Epithelial cell of proximal tubule (primary cell): Measurements from ENCODE around the gene YPEL3. TPM values are rescaled to one million over a fixed set of nuclear protein-coding genes. Genes with fewer than 3 reads are reported as not detected.

Experiments
- DNase-seq: peaks from one replicate; pipeline ENCODE4 v3.0.0-alpha.2; 2011; ENCODE audit warnings: low read depth
- H3K4me3 ChIP-seq: 2 replicates; pipeline ENCODE4 v1.5.1; 2011; ENCODE audit warnings: low read depth, mild to moderate bottlenecking, low read length
- total RNA-seq: library from RNA; depleted of rRNA; stranded (reverse); fragments of >200 nt; gene quantifications from 2 replicates; pipeline ENCODE4 v1.2.3, GENCODE V29; 2015
- TF ChIP-seq, protein P1 (sequence below): conservative IDR thresholded peaks from 2 replicates; pipeline ENCODE4 v1.5.1; 2012; ENCODE audit warnings: low read depth, mild to moderate bottlenecking, low read length

Gene YPEL3
- total RNA-seq, 1 donor from 2014 or later = 41.3 TPM

DNA sequence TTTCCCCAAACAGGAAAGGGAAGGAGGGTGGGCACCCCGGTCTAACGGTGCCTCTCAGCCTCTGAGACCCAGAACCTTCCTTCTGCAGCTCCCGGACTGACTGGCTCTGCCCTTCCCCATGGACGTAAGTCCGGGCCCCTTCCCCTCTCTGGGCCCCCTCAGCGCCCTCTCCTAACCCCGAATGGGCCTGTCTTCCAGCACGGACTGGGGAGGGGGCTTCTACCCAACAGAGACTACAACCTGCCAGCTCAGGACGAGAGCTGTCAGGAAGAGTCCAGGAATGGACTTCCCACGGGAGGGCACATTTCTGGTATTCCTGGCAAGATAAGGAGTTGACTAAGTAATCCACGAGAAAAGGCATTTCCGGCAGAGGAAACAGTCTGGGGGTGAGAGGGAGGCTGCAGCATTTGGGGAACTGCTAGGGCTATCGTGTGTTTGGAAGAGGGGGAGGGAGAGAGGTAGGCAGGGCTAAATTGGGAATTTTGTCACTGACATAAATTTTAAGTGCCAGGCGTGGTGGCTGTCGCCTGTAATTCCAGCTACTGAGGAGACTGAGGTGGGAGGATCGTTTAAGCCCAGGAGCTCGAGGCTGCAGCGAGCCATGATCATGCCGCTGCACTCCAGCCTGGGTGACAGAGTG lies 42.5 kb downstream of the YPEL3 start:
- TF ChIP-seq, protein P1, sequence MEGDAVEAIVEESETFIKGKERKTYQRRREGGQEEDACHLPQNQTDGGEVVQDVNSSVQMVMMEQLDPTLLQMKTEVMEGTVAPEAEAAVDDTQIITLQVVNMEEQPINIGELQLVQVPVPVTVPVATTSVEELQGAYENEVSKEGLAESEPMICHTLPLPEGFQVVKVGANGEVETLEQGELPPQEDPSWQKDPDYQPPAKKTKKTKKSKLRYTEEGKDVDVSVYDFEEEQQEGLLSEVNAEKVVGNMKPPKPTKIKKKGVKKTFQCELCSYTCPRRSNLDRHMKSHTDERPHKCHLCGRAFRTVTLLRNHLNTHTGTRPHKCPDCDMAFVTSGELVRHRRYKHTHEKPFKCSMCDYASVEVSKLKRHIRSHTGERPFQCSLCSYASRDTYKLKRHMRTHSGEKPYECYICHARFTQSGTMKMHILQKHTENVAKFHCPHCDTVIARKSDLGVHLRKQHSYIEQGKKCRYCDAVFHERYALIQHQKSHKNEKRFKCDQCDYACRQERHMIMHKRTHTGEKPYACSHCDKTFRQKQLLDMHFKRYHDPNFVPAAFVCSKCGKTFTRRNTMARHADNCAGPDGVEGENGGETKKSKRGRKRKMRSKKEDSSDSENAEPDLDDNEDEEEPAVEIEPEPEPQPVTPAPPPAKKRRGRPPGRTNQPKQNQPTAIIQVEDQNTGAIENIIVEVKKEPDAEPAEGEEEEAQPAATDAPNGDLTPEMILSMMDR = no peak
- H3K4me3 ChIP-seq = peak overlapping the region; percentile 97
- no peak for DNase-seq

DNA sequence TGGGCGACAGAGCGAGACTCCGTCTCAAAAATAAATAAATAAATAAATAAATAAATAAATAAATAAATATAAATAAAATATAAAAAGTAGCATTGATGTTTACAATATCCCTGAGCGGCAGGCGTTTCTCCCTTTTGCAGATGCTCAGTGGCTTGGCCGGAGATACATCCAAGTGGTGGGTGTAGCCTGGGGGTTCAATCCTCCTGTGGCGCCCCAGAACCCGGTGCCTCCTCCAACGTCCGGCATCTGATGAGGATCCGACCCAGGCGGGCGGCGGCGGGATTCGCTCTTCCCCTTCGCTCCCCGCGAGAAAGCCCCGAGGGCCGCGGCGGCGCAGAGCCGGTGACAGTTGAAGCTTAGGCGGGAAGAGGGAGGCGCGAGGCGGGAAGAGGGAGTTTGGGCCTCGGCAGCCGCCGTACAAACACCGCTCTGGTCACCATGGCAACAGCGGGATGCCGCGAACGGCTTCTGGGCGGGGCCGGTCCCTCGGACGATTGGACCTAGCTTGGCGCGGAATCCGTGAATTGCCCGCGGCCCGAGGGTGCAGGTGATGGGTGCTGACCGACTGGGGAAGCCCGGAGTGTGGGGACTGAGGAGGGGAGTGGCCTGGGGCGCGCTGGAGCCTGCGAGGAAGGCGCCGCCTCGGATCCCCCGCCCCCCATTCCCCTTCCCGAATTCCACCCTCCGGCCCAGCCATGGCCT lies 43.2 kb downstream of the YPEL3 start:
- H3K4me3 ChIP-seq = peak overlapping the region; percentile 97
- TF ChIP-seq, protein P1 = no peak
- DNase-seq = no peak

DNA sequence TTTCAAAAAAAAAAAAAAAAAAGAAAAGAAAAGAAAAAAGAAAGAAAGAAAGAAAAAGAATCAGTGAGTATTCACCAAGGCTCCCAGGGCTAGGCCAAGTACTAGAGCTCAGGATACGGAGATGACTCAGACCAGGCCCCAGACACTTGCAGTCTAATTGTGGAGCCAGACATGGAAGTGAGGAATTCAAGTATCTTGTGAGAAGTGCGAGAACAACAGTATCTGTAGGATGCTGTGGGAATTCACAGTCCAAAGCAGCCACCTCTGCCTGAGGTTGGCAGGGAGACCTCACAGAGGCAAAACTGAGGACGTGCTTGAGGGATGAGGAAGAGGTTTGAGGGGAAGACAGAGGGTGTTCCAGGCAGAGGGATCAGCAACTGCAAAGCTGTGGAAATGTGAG lies 44.5 kb downstream of the YPEL3 start:
- TF ChIP-seq, protein P1 = no peak
- DNase-seq = no peak

DNA sequence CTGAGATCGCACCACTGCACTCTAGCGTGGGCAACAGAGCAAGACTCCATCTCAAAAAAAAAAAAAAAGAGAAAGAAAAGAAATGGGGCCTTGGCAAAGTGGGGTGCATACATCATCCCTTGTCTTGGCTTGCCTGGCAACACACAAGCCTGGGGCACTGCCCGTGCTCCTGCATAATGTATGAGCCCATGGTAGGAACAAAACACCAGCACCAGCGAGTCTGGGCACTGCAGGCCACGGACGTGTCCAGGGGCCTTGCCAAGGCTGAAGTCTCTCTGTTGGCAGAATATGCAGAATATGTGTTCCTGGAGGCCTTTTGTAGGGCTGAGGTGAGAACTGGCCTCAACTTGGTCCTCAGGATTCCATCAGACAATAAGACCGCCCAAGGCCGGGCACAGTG lies 46.1 kb downstream of the YPEL3 start:
- no peak for DNase-seq
- TF ChIP-seq, protein P1 = no peak
- no peak overlapping the region for H3K4me3 ChIP-seq

More for the DNA sequence above, 44.5 kb downstream of the YPEL3 start:
- H3K4me3 ChIP-seq = no peak overlapping the region

DNA sequence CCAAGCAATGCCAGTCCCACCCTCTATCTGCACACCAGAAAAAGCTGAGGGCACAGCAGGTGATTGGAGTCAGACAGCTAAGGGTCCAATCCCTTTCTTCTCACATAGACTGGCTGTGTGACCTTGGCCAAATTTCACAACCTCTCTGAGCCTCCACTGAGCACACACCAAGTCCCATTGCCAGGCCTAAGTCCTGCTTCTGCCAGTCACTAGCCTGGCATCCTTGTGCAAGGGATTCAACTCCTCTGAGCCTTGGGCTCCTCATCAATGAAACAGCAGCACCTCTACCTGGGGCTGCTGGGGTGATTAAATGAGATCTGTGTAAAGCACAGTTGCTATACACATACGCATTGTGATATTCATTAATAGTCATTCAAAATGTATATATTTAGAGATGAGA lies 49.4 kb downstream of the YPEL3 start:
- H3K4me3 ChIP-seq = no peak overlapping the region
- DNase-seq = no peak
- TF ChIP-seq, protein P1 = no peak

DNA sequence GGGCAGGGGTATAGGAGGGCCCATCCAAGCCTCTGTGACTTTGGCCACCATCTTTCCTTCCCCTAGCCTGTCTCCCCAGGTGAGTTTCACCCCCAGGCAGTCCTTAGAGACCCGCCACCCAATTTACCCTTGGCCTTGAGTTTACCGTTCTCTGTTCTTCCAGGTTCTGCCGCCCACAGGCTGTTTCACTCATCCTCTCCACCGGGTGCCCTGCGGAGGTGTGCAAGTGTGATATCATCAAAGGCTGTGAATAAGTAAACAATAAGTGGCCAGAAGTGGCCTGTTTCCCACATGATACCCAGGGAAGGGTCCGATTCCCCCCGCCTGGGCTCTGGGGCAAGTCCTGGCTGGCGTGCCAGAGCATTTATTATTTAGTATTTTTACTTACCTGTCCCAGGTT lies 49.8 kb downstream of the YPEL3 start:
- no peak overlapping the region for H3K4me3 ChIP-seq
- DNase-seq = no peak
- TF ChIP-seq, protein P1 = no peak

Other genes with a start within 250 kb of the YPEL3 start
- gene CDIPT, start 233.0 kb downstream of the YPEL3 start, total RNA-seq = 79.0 and 83.3 TPM in 2 replicates
- gene SEZ6L2, start 196.7 kb downstream of the YPEL3 start, total RNA-seq = 2.2 and 12.8 TPM in 2 replicates
- 11.1 and 14.2 TPM in 2 replicates for gene ASPHD1, start 195.7 kb downstream of the YPEL3 start, total RNA-seq
- gene KCTD13, start 170.0 kb downstream of the YPEL3 start, total RNA-seq = 6.6 and 17.4 TPM in 2 replicates
- 92.1 and 139 TPM in 2 replicates for gene TMEM219, start 134.1 kb downstream of the YPEL3 start, total RNA-seq
- 31.6 and 31.9 TPM in 2 replicates for gene TAOK2, start 122.3 kb downstream of the YPEL3 start, total RNA-seq
- 9.5 and 14.0 TPM in 2 replicates for gene HIRIP3, start 100.6 kb downstream of the YPEL3 start, total RNA-seq
- 86.9 and 108 TPM in 2 replicates for gene INO80E, start 100.0 kb downstream of the YPEL3 start, total RNA-seq
- 0.17 and 0.22 TPM in 2 replicates for gene DOC2A, start 85.2 kb downstream of the YPEL3 start, total RNA-seq
- not detected in 2 replicates for gene C16orf92, start 73.0 kb downstream of the YPEL3 start, total RNA-seq
- not detected in 2 replicates for gene TLCD3B, start 64.9 kb downstream of the YPEL3 start, total RNA-seq
- 1,398 and 2,089 TPM in 2 replicates for gene ALDOA, start 30.5 kb downstream of the YPEL3 start, total RNA-seq
- 98.4 and 178 TPM in 2 replicates for gene PPP4C, start 20.2 kb downstream of the YPEL3 start, total RNA-seq
- 0.07 and 1.3 TPM in 2 replicates for gene TBX6, start 4.3 kb downstream of the YPEL3 start, total RNA-seq
- 0.72 TPM in 1 of 2 replicates, not detected in the other for gene GDPD3, start 17.3 kb upstream of the YPEL3 start, total RNA-seq
- gene MAPK3, start 27.0 kb upstream of the YPEL3 start, total RNA-seq = 33.6 and 34.4 TPM in 2 replicates
- gene CORO1A, start 87.4 kb upstream of the YPEL3 start, total RNA-seq = 24.1 and 26.3 TPM in 2 replicates
- gene BOLA2B, start 97.5 kb upstream of the YPEL3 start, total RNA-seq = 421 and 538 TPM in 2 replicates
- gene SLX1A, start 97.7 kb upstream of the YPEL3 start, total RNA-seq = 57.7 and 158 TPM in 2 replicates
- gene SULT1A3, start 103.0 kb upstream of the YPEL3 start, total RNA-seq = 6.6 and 12.1 TPM in 2 replicates
- 0.98 and 4.0 TPM in 2 replicates for gene NPIPB13, start 152.3 kb upstream of the YPEL3 start, total RNA-seq